K562 (cell line): ENCODE results near the gene CCDC15. TPM values are rescaled to one million over a fixed set of nuclear protein-coding genes. Genes with fewer than 3 reads are reported as not detected.
A peak's percentile ranks its signal among the peaks of the same experiment; 100 is the strongest.

Experiments
- BRF1 ChIP-seq: IDR thresholded peaks from 3 replicates; pipeline ENCODE4 v1.6.1; 2011; ENCODE audit warnings: borderline replicate concordance, mild to moderate bottlenecking; ENCODE audit not compliant: insufficient read length; ENCODE audit errors: extremely low read depth
- CGGBP1 ChIP-seq: fragments of 250-450 bp; sonication (Bioruptor Pico); IDR thresholded peaks from 2 replicates; pipeline ENCODE4 v1.9.0; 2021; ENCODE audit warnings: mild to moderate bottlenecking
- HDAC6 ChIP-seq: IDR thresholded peaks from 2 replicates; pipeline ENCODE4 v1.6.1; 2012; ENCODE audit warnings: low read depth, mild to moderate bottlenecking, control low read depth, inconsistent platforms, low read length, moderate library complexity
- HDAC8 ChIP-seq: fragments of 450-650 bp; IDR thresholded peaks from 2 replicates; pipeline ENCODE4 v1.6.1; 2016; ENCODE audit warnings: mild to moderate bottlenecking, missing genetic modification characterization, moderate library complexity, missing compliant biosample characterization
- ILF3 ChIP-seq: fragments of 450-650 bp; IDR thresholded peaks from 2 replicates; pipeline ENCODE4 v1.6.1; 2018; ENCODE audit warnings: antibody characterized with exemption, mild to moderate bottlenecking, moderate library complexity, borderline replicate concordance
- LCOR ChIP-seq: sonication (generic); formaldehyde crosslinking; IDR thresholded peaks from 2 replicates; pipeline ENCODE4 v1.8.0; 2022; ENCODE audit warnings: mild to moderate bottlenecking, missing genetic modification reagents
- MCM7 ChIP-seq, 2 experiments: fragments of 450-650 bp; IDR thresholded peaks; 2 replicates each; pipeline ENCODE4 v1.6.1; 2016 to 2018
- NCOA1 ChIP-seq: fragments of 450-650 bp; IDR thresholded peaks from 2 replicates; pipeline ENCODE4 v1.6.1; 2016; ENCODE audit warnings: low read depth
- NCOA2 ChIP-seq, 2 experiments: fragments of 450-650 bp; IDR thresholded peaks; 2 replicates each; pipeline ENCODE4 v1.6.1; 2018; ENCODE audit warnings: mild to moderate bottlenecking in 2 of 2, moderate library complexity in 1 of 2; ENCODE audit not compliant: partially characterized antibody in 2 of 2
- POLR3G ChIP-seq: IDR thresholded peaks from 2 replicates; pipeline ENCODE4 v1.6.1; 2011; ENCODE audit not compliant: insufficient read length, insufficient replicate concordance; ENCODE audit errors: extremely low read depth
- POU5F1 ChIP-seq: fragments of 150-350 bp; IDR thresholded peaks from 2 replicates; pipeline ENCODE4 v1.6.1; 2014; ENCODE audit warnings: borderline replicate concordance, low read length, low read depth, mild to moderate bottlenecking; ENCODE audit not compliant: partially characterized antibody
- SAFB2 ChIP-seq: fragments of 200-400 bp; formaldehyde crosslinking; IDR thresholded peaks from 2 replicates; pipeline ENCODE4 v1.6.1; 2018; ENCODE audit warnings: borderline replicate concordance, low read length, low read depth, moderate library complexity; ENCODE audit not compliant: severe bottlenecking
- SREBF1 ChIP-seq: fragments of 150-350 bp; IDR thresholded peaks from 2 replicates; pipeline ENCODE4 v1.6.1; 2014; ENCODE audit warnings: antibody characterized with exemption, low read depth, low read length, borderline replicate concordance
- TARDBP ChIP-seq: fragments of 450-650 bp; IDR thresholded peaks from 2 replicates; pipeline ENCODE4 v1.6.1; 2016
- USF1 ChIP-seq: sonication (generic); formaldehyde crosslinking; IDR thresholded peaks from 2 replicates; pipeline ENCODE4 v1.9.0; 2022; ENCODE audit warnings: mild to moderate bottlenecking, missing genetic modification reagents
- ZBTB5 ChIP-seq: fragments of 450-650 bp; IDR thresholded peaks from 2 replicates; pipeline ENCODE4 v1.6.1; 2017; ENCODE audit warnings: antibody characterized with exemption
- ZBTB7A ChIP-seq: IDR thresholded peaks from 2 replicates; pipeline ENCODE4 v1.6.1; 2011; ENCODE audit warnings: low read depth, mild to moderate bottlenecking, low read length, moderate library complexity, borderline replicate concordance; ENCODE audit not compliant: control insufficient read depth
- ZFP1 ChIP-seq: fragments of 450-650 bp; formaldehyde crosslinking; IDR thresholded peaks from 2 replicates; pipeline ENCODE4 v1.4.0; 2020; ENCODE audit warnings: mild to moderate bottlenecking, mixed read lengths
- ZKSCAN8 ChIP-seq: fragments of 200-800 bp; sonication (Bioruptor generic); IDR thresholded peaks from 2 replicates; pipeline ENCODE4 v1.6.1; 2016; ENCODE audit warnings: missing genetic modification characterization, missing compliant biosample characterization
- ZNF133 ChIP-seq: fragments of 250-450 bp; sonication (Bioruptor Pico); IDR thresholded peaks from 2 replicates; pipeline ENCODE4 v1.4.0; 2020; ENCODE audit warnings: mild to moderate bottlenecking
- ZNF175 ChIP-seq: fragments of 200-800 bp; sonication (Bioruptor generic); IDR thresholded peaks from 2 replicates; pipeline ENCODE4 v1.6.1; 2016; ENCODE audit warnings: low read depth, mild to moderate bottlenecking, missing genetic modification characterization, missing compliant biosample characterization
- ZNF253 ChIP-seq: fragments of 250-450 bp; sonication (Bioruptor Pico); conservative IDR thresholded peaks from 2 replicates; pipeline ENCODE4 v1.6.1; 2021; ENCODE audit warnings: mild to moderate bottlenecking
- polyA plus RNA-seq, 8 experiments: library from polyadenylated mRNA; depleted of rRNA in 4 of 8; stranded (reverse) in 5 of 8; unstranded in 3 of 8; fragments of >200 nt; fragmentation: Nextera tagmentation in 2 of 8; fragmentation: Illumina TruSeq in 1 of 8; extraction: Ambion mirVana in 2 of 8; extraction: Trizol in 1 of 8; gene quantifications; 2 replicates each; pipeline versions ENCODE4 v1.2.1 to v1.2.3, GENCODE V29; 2011 to 2014; ENCODE audit warnings: inconsistent platforms in 1 of 8, missing spikeins in 1 of 8
- total RNA-seq, 7 experiments: library from RNA; depleted of rRNA in 6 of 7; stranded (reverse); fragments of >200 nt in 6 of 7; fragmentation: Illumina TruSeq in 2 of 7; extraction: Trizol in 2 of 7; gene quantifications; 2 replicates each; pipeline versions ENCODE4 v1.2.1 to v1.2.3, GENCODE V29; 2011 to 2021; ENCODE audit warnings: low replicate concordance in 1 of 7
- TF ChIP-seq, protein P1 (sequence below): fragments of 450-650 bp; formaldehyde crosslinking; IDR thresholded peaks from 2 replicates; pipeline ENCODE4 v1.4.0; 2022; ENCODE audit warnings: mild to moderate bottlenecking, moderate library complexity
- TF ChIP-seq, protein P2 (sequence below): fragments of 250-450 bp; sonication (Bioruptor Pico); IDR thresholded peaks from 2 replicates; pipeline ENCODE4 v1.5.0; 2020; ENCODE audit warnings: mild to moderate bottlenecking

Gene CCDC15
- total and polyA plus RNA-seq, 9 of the 15 experiments (the other 6 are each of a cell fraction or from before 2014, with no cell fraction given), result 1.9 to 9.2 (median 3.9) TPM

- TF ChIP-seq BRF1 (no peak), LCOR (no peak), TARDBP (peak; percentile 55; the same call in 1 of the 2 replicates), HDAC8 (tag) (no peak), ZNF253 (CRISPR knock-in tag) (no peak), HDAC6 (no peak), ZFP1 (no peak), MCM7 (IDR thresholded peaks at IDR 0.05) (no peak), NCOA1 (no peak; the same call in 1 of the 2 replicates), SAFB2 (no peak), POU5F1 (no peak), ZNF133 (CRISPR knock-in tag) (no peak), ZKSCAN8 (no peak), ZNF175 (CRISPR knock-in tag) (no peak), NCOA2 (IDR thresholded peaks at IDR 0.05; ENCODE audit: partially characterized antibody in 2 of 2) (no peak), ILF3 (no peak), POLR3G (no peak), SREBF1 (no peak), ZBTB7A (0 out of 2 replicates have a peak, but pooled peaks have one; percentile 15), USF1 (CRISPR knock-in tag) (no peak), CGGBP1 (no peak), ZBTB5 (no peak)
- TF ChIP-seq, protein P1, sequence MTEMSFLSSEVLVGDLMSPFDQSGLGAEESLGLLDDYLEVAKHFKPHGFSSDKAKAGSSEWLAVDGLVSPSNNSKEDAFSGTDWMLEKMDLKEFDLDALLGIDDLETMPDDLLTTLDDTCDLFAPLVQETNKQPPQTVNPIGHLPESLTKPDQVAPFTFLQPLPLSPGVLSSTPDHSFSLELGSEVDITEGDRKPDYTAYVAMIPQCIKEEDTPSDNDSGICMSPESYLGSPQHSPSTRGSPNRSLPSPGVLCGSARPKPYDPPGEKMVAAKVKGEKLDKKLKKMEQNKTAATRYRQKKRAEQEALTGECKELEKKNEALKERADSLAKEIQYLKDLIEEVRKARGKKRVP (CRISPR knock-in tag), result 0 out of 2 replicates have a peak, but pooled peaks have one; percentile 23
- TF ChIP-seq, protein P2, sequence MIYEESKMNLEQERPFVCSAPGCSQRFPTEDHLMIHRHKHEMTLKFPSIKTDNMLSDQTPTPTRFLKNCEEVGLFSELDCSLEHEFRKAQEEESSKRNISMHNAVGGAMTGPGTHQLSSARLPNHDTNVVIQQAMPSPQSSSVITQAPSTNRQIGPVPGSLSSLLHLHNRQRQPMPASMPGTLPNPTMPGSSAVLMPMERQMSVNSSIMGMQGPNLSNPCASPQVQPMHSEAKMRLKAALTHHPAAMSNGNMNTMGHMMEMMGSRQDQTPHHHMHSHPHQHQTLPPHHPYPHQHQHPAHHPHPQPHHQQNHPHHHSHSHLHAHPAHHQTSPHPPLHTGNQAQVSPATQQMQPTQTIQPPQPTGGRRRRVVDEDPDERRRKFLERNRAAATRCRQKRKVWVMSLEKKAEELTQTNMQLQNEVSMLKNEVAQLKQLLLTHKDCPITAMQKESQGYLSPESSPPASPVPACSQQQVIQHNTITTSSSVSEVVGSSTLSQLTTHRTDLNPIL (CRISPR knock-in tag), result no peak
These were observed 120.7 kb downstream of the CCDC15 start (continued) for GRCh38 chr11:125074511-125075241.
